Prostate gland (tissue), 2 donors: ENCODE data around the gene THSD4.

Source experiments
- CTCF ChIP-seq, 4 experiments: fragments of 200-600 bp in 2 of 4; fragments of 450-650 bp in 2 of 4; sonication (generic) in 2 of 4; IDR thresholded peaks; 1 replicate in 3 of 4; 2 replicates in 1 of 4; pipeline ENCODE4 v1.5.1; 2016 to 2019; ENCODE audit warnings: antibody characterized with exemption in 4 of 4, mild to moderate bottlenecking in 2 of 4, moderate library complexity in 2 of 4
- POLR2A ChIP-seq: fragments of 450-650 bp; IDR thresholded peaks from one replicate; pipeline ENCODE4 v1.6.1; 2016; ENCODE audit warnings: antibody characterized with exemption, mild to moderate bottlenecking
- POLR2AphosphoS5 ChIP-seq: sonication (generic); formaldehyde crosslinking; IDR thresholded peaks from one replicate; pipeline ENCODE4 v1.6.1; 2017; ENCODE audit warnings: antibody characterized with exemption

- no peak for TF ChIP-seq CTCF (IDR thresholded peaks at IDR 0.05)
- TF ChIP-seq POLR2A, result no peak
- TF ChIP-seq POLR2AphosphoS5, result no peak
Observed at GRCh38 chr15:71431343-71432336, 316.4 kb downstream of the THSD4 start.
